ENCODE results near the gene FGGY.

Gene FGGY

DNA sequence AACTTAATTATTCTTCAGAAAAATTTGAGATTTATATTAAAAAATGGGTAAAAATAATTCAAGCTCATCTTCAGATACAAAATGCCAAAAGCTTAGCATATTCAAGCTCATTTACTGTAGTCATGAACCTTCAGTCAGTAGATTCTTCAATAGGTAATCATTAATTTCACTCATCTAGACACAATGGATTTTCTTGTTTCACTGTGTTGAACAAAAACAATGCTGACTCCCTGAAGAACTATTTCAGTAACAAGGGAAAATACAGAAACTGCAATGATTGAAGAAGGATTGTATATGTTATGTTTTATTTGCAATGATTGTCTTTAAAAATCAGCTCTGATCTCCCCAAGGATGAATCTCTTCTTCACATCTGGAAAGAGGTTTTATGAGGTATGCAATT is 508.7 kb downstream of the FGGY start:
- DNase-seq = no peak

All from DMS79 treated with DMSO at 0.1 percent for 48 hours (cell line).